ENCODE data around the gene SPRR2E.
"Not testable (repeated sequence)": the region's sequence is repeated elsewhere in the genome, so short reads cannot be mapped to it uniquely, and the experiment has no call there.

SPRR2E gene

DNA sequence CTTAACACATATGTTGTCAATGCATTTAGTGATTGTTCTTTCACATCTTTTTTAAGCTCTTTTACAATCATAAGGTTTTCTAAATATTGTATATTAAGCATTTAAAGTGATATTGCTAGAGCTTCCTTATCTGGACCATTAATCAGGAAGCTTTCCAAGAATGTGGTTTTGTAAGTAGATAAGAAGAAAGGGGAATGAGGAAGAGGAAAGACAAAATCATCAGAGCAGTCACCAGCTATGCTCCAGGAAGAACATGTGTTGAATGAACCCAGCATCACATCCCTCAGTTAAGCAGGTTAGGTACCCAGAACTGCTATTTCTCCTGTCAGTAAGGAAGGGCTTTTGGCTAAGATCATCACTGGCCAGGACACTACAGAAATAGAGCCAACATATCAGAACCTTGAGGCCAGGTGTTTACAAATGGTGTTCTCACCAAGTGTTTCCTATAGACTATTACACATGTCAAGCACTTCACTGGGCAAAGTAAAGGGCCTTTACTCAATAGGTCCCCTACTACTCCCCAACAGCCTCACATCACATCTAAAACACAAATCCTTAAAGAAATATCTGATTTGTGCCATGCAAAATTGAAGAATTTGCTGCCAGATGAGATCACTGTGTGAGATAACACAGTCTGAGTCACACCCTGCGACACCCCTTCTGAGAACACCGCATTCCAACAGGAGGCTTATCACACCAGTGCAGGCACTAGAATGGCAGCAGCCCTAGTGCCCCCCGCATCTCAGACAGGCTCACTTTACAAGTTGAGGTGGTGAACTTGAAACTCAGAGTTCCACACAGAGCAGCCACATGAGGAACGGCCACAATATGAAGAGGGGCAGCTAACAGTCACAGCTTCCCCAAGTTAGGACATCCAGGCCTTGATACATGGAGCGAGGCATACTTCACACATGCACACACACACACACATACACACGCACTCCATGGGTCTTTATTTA is 35.2 kb downstream of the SPRR2E start:
- DNase-seq, result no peak

DNA sequence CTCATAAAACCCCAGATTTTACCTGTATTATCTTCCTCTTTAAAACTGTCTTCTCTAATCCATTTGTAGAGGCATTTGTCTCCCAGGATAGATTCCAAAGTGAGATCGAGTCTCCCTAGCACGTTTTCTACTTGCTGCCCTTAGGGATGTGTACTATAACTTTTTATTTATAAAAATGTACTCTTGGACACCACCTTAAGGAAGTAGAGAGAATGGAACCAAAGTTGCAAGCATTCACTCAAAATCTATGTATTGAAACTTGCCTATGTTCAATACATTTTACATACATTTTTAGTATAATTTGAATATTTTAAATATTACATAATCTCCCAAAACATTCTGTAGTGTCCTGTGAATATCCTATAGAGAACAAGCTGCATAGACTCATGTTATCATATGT is 36.2 kb downstream of the SPRR2E start:
- no peak for DNase-seq

DNA sequence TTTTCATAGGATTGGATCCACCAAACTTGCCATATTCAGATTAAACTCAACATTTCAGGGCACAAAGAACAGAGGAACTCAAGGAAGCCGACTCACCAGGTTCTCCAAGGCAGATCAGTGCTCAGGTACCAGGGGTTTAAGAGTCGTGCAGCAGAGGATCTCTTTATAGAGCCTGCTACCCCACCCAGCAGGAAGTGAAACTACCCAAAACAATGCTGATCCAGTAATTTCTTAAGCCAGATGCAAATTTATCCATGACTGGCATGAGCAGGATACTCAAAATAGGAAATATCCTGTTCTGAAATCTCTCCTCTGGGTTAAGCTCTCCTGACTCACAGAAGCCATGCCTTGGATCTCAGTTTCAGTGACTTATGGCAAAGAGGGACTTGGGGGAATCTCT is 37.0 kb downstream of the SPRR2E start, which contains the start of gene SPRR2A:
SPRR2A (minus strand) TSS at position 138 of the 400 bp plus-strand sequence. CDS start 777 bp downstream, outside the sequence.
- no peak for DNase-seq

DNA sequence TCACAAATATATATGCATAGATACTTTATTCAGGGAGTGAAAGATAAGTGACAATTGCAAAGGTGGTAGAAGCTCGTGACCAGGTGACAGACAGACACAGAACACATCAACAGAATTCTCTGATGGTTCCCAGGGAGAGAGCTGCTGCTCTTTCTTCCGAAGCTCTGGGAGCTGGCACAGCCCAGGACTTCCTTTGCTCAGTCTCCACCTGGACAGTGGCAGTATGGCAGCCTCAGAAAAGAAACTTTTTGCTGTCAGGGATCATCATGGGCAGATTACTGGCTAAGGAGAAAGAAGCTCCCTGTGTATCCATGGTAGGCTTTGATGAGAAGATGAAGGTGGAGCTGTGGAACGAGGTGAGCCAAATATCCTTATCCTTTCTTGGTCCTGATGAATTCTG is 38.2 kb downstream of the SPRR2E start:
- DNase-seq, result not testable (repeated sequence)

DNA sequence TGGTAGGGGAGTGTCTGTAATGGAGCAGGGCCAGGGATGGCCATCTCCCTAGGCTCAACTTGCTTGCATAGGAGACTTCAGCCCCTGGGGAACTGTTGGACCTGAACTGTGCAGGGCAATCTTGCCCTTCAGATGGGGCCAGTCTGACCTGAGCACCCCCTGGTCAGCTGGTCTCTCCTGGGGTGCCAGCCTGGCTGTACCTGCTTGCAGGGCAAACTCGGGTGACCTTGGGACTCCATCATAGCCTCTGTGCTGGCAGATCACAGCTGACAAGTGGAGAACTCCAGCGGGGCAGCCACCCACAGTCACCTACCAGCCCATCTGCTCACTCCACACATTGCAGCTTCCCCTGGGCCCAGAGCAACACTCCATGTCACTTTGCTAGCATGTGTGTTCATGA is 45.1 kb downstream of the SPRR2E start:
- no peak for DNase-seq

All from GDM1 (cell line).